ENCODE results near the gene VAMP2.

The VAMP2 gene

GRCh38 chr17:8162233-8162996 is at the start of gene VAMP2:
VAMP2 (minus strand) TSS chr17:8162948; CDS start chr17:8162879, 69 bp downstream.
- H3K79me2 ChIP-seq = peaks cover 23% of the 10 kb centered on the region
- H3K9me3 ChIP-seq (ENCODE audit: control insufficient read depth, low read length) = no peaks in the 10 kb centered on the region
- H3K4me1 ChIP-seq = peaks cover 35% of the 10 kb centered on the region
- H3K27me3 ChIP-seq (ENCODE audit: control insufficient read depth, insufficient read depth, low read length) = no peaks in the 10 kb centered on the region
- peak within 1 kb of the TSS; percentile 99 for H3K9ac ChIP-seq
- TF ChIP-seq CTCF (IDR thresholded peaks at IDR 0.05) = no peak
- no peaks in the 10 kb centered on the region for H3K36me3 ChIP-seq (ENCODE audit: control insufficient read depth, insufficient read depth, low read length)
- H2AFZ ChIP-seq = peak within 1 kb of the TSS; percentile 93
- H3K4me3 ChIP-seq (ENCODE audit: low read depth, low read length) = peak within 1 kb of the TSS; percentile 99
- peak within 1 kb of the TSS; percentile 99 for H3K4me2 ChIP-seq (ENCODE audit: low read length)
- peak within 1 kb of the TSS; percentile 100 for H3K27ac ChIP-seq

GRCh38 chr17:8210761-8211458 is 48.2 kb upstream of the VAMP2 start:
- Histone ChIP-seq H3K27me3 (ENCODE audit: control insufficient read depth, insufficient read depth, low read length) (no peaks in the 10 kb centered on the region), H3K36me3 (ENCODE audit: control insufficient read depth, insufficient read depth, low read length) (no peaks in the 10 kb centered on the region), H2AFZ (peak overlapping the region; percentile 68), H3K79me2 (no peaks in the 10 kb centered on the region), H3K9me3 (ENCODE audit: control insufficient read depth, low read length) (no peaks in the 10 kb centered on the region), H3K4me2 (ENCODE audit: low read length) (peak overlapping the region; percentile 99), H3K4me3 (ENCODE audit: low read depth, low read length) (peak overlapping the region; percentile 77), H3K27ac (peak overlapping the region; percentile 22), H3K4me1 (peaks cover 6% of the 10 kb centered on the region), H3K9ac (no peak overlapping the region)
- TF ChIP-seq CTCF (IDR thresholded peaks at IDR 0.05) = no peak

- Histone ChIP-seq H3K4me1 (peaks cover 6% of the 10 kb centered on the region), H3K27ac (peak within 1 kb of the TSS; percentile 22)
Measured at GRCh38 chr17:8209907-8210760, 47.4 kb upstream of the VAMP2 start, which contains the start of gene AURKB. AURKB (minus strand) TSS chr17:8210575; CDS start chr17:8210224, 351 bp downstream.

GRCh38 chr17:8206536-8206935 is 43.8 kb upstream of the VAMP2 start:
- Histone ChIP-seq H3K4me1 (peaks cover 6% of the 10 kb centered on the region), H3K9ac (no peak overlapping the region), H3K9me3 (ENCODE audit: control insufficient read depth, low read length) (no peaks in the 10 kb centered on the region), H3K4me3 (ENCODE audit: low read depth, low read length) (no peak overlapping the region), H2AFZ (no peak overlapping the region), H3K36me3 (ENCODE audit: control insufficient read depth, insufficient read depth, low read length) (no peaks in the 10 kb centered on the region), H3K79me2 (no peaks in the 10 kb centered on the region), H3K4me2 (ENCODE audit: low read length) (no peak overlapping the region), H3K27me3 (ENCODE audit: control insufficient read depth, insufficient read depth, low read length) (no peaks in the 10 kb centered on the region), H3K27ac (no peak overlapping the region)
- TF ChIP-seq CTCF (IDR thresholded peaks at IDR 0.05) = no peak

More at GRCh38 chr17:8209907-8210760, 47.4 kb upstream of the VAMP2 start, which contains the start of gene AURKB:
- Histone ChIP-seq H3K27me3 (ENCODE audit: control insufficient read depth, insufficient read depth, low read length) (no peaks in the 10 kb centered on the region), H3K4me3 (ENCODE audit: low read depth, low read length) (peak within 1 kb of the TSS; percentile 77), H3K79me2 (no peaks in the 10 kb centered on the region), H3K36me3 (ENCODE audit: control insufficient read depth, insufficient read depth, low read length) (no peaks in the 10 kb centered on the region), H3K9me3 (ENCODE audit: control insufficient read depth, low read length) (no peaks in the 10 kb centered on the region), H3K4me2 (ENCODE audit: low read length) (peak within 1 kb of the TSS; percentile 99), H3K9ac (no peak within 1 kb of the TSS), H2AFZ (peak within 1 kb of the TSS; percentile 68)
- TF ChIP-seq CTCF (IDR thresholded peaks at IDR 0.05) = no peak

Data from parathyroid adenoma (tissue), 2 donors.